ENCODE data around the gene SLC52A1.

SLC52A1 gene

GRCh38 chr17:5049314-5049841, 14.2 kb upstream of the SLC52A1 start:
- Histone ChIP-seq H3K27ac (ENCODE audit: low read depth, low read length) (0 out of 2 replicates have a peak overlapping the region, but pooled peaks have one; percentile 25), H3K9ac (ENCODE audit: low read depth, low read length) (no peak overlapping the region), H3K36me3 (ENCODE audit: insufficient read depth, low read length) (no peaks in the 10 kb centered on the region), H3K4me3 (ENCODE audit: low read length) (no peak overlapping the region), H3K9me3 (ENCODE audit: insufficient read depth, low read depth, low read length) (no peaks in the 10 kb centered on the region), H3K4me1 (ENCODE audit: insufficient read depth, low read length) (no peaks in the 10 kb centered on the region), H3K27me3 (ENCODE audit: insufficient read depth, low read length) (no peaks in the 10 kb centered on the region)
- WGBS: 89% methylated on average over 5 of the region's 5 CpGs

GRCh38 chr17:5047446-5047845, 12.2 kb upstream of the SLC52A1 start:
- H3K4me3 ChIP-seq (ENCODE audit: low read length): no peak overlapping the region
- no peaks in the 10 kb centered on the region for H3K4me1 ChIP-seq (ENCODE audit: insufficient read depth, low read length)
- no peaks in the 10 kb centered on the region for H3K27me3 ChIP-seq (ENCODE audit: insufficient read depth, low read length)
- no peak overlapping the region for H3K9ac ChIP-seq (ENCODE audit: low read depth, low read length)
- H3K36me3 ChIP-seq (ENCODE audit: insufficient read depth, low read length): no peaks in the 10 kb centered on the region
- no peaks in the 10 kb centered on the region for H3K9me3 ChIP-seq (ENCODE audit: insufficient read depth, low read depth, low read length)
- WGBS: 94% methylated on average over 2 of the region's 2 CpGs
- no peak overlapping the region for H3K27ac ChIP-seq (ENCODE audit: low read depth, low read length)

- H3K9me3 ChIP-seq (ENCODE audit: insufficient read depth, low read depth, low read length): no peaks in the 10 kb centered on the region
- H3K27ac ChIP-seq (ENCODE audit: low read depth, low read length): no peak overlapping the region
- H3K36me3 ChIP-seq (ENCODE audit: insufficient read depth, low read length): no peaks in the 10 kb centered on the region
- no peak overlapping the region for H3K9ac ChIP-seq (ENCODE audit: low read depth, low read length)
- H3K27me3 ChIP-seq (ENCODE audit: insufficient read depth, low read length): no peaks in the 10 kb centered on the region
- H3K4me1 ChIP-seq (ENCODE audit: insufficient read depth, low read length): no peaks in the 10 kb centered on the region
- H3K4me3 ChIP-seq (ENCODE audit: low read length): no peak overlapping the region
- WGBS: 95% methylated on average over 5 of the region's 6 CpGs
Observed at GRCh38 chr17:5045496-5045895, 10.3 kb upstream of the SLC52A1 start.

GRCh38 chr17:5044630-5045029, 9.4 kb upstream of the SLC52A1 start:
- H3K4me1 ChIP-seq (ENCODE audit: insufficient read depth, low read length): no peaks in the 10 kb centered on the region
- no peak overlapping the region for H3K27ac ChIP-seq (ENCODE audit: low read depth, low read length)
- 95% methylated on average over 5 of the region's 5 CpGs for WGBS
- H3K27me3 ChIP-seq (ENCODE audit: insufficient read depth, low read length): no peaks in the 10 kb centered on the region
- no peak overlapping the region for H3K9ac ChIP-seq (ENCODE audit: low read depth, low read length)
- no peaks in the 10 kb centered on the region for H3K36me3 ChIP-seq (ENCODE audit: insufficient read depth, low read length)
- no peaks in the 10 kb centered on the region for H3K9me3 ChIP-seq (ENCODE audit: insufficient read depth, low read depth, low read length)
- H3K4me3 ChIP-seq (ENCODE audit: low read length): no peak overlapping the region

GRCh38 chr17:5043524-5043923, 8.3 kb upstream of the SLC52A1 start:
- no peaks in the 10 kb centered on the region for H3K4me1 ChIP-seq (ENCODE audit: insufficient read depth, low read length)
- H3K36me3 ChIP-seq (ENCODE audit: insufficient read depth, low read length): no peaks in the 10 kb centered on the region
- WGBS: 93% methylated on average over 1 of the region's 1 CpG
- no peaks in the 10 kb centered on the region for H3K9me3 ChIP-seq (ENCODE audit: insufficient read depth, low read depth, low read length)
- no peaks in the 10 kb centered on the region for H3K27me3 ChIP-seq (ENCODE audit: insufficient read depth, low read length)
- H3K27ac ChIP-seq (ENCODE audit: low read depth, low read length): no peak overlapping the region
- no peak overlapping the region for H3K9ac ChIP-seq (ENCODE audit: low read depth, low read length)
- H3K4me3 ChIP-seq (ENCODE audit: low read length): no peak overlapping the region

- no peak overlapping the region for H3K9ac ChIP-seq (ENCODE audit: low read depth, low read length)
- WGBS: 94% methylated on average over 14 of the region's 15 CpGs
- no peaks in the 10 kb centered on the region for H3K36me3 ChIP-seq (ENCODE audit: insufficient read depth, low read length)
- H3K4me1 ChIP-seq (ENCODE audit: insufficient read depth, low read length): no peaks in the 10 kb centered on the region
- H3K9me3 ChIP-seq (ENCODE audit: insufficient read depth, low read depth, low read length): no peaks in the 10 kb centered on the region
- H3K27ac ChIP-seq (ENCODE audit: low read depth, low read length): no peak overlapping the region
- H3K4me3 ChIP-seq (ENCODE audit: low read length): no peak overlapping the region
- no peaks in the 10 kb centered on the region for H3K27me3 ChIP-seq (ENCODE audit: insufficient read depth, low read length)
Observed at GRCh38 chr17:5042157-5043022, 7.2 kb upstream of the SLC52A1 start.

- H3K36me3 ChIP-seq (ENCODE audit: insufficient read depth, low read length): no peaks in the 10 kb centered on the region
- H3K9me3 ChIP-seq (ENCODE audit: insufficient read depth, low read depth, low read length): no peaks in the 10 kb centered on the region
- no peak overlapping the region for H3K27ac ChIP-seq (ENCODE audit: low read depth, low read length)
- H3K4me1 ChIP-seq (ENCODE audit: insufficient read depth, low read length): no peaks in the 10 kb centered on the region
- H3K4me3 ChIP-seq (ENCODE audit: low read length): no peak overlapping the region
- WGBS: 92% methylated on average over 14 of the region's 14 CpGs
- H3K27me3 ChIP-seq (ENCODE audit: insufficient read depth, low read length): no peaks in the 10 kb centered on the region
- no peak overlapping the region for H3K9ac ChIP-seq (ENCODE audit: low read depth, low read length)
Observed at GRCh38 chr17:5034651-5035050, 575 bp downstream of the SLC52A1 start.

- Histone ChIP-seq H3K9ac (ENCODE audit: low read depth, low read length) (no peak overlapping the region), H3K4me3 (ENCODE audit: low read length) (no peak overlapping the region), H3K27ac (ENCODE audit: low read depth, low read length) (no peak overlapping the region), H3K27me3 (ENCODE audit: insufficient read depth, low read length) (no peaks in the 10 kb centered on the region), H3K4me1 (ENCODE audit: insufficient read depth, low read length) (no peaks in the 10 kb centered on the region), H3K36me3 (ENCODE audit: insufficient read depth, low read length) (no peaks in the 10 kb centered on the region), H3K9me3 (ENCODE audit: insufficient read depth, low read depth, low read length) (no peaks in the 10 kb centered on the region)
- 91% methylated on average over 5 of the region's 5 CpGs for WGBS
Observed at GRCh38 chr17:5034063-5034462, 1.2 kb downstream of the SLC52A1 start.

GRCh38 chr17:5033352-5034015, 1.7 kb downstream of the SLC52A1 start:
- H3K9ac ChIP-seq (ENCODE audit: low read depth, low read length): no peak overlapping the region
- WGBS: 91% methylated on average over 13 of the region's 13 CpGs

GRCh38 chr17:5032865-5033264, 2.4 kb downstream of the SLC52A1 start:
- Histone ChIP-seq H3K36me3 (ENCODE audit: insufficient read depth, low read length) (no peaks in the 10 kb centered on the region), H3K27me3 (ENCODE audit: insufficient read depth, low read length) (no peaks in the 10 kb centered on the region), H3K9ac (ENCODE audit: low read depth, low read length) (no peak overlapping the region), H3K4me3 (ENCODE audit: low read length) (no peak overlapping the region), H3K4me1 (ENCODE audit: insufficient read depth, low read length) (no peaks in the 10 kb centered on the region), H3K27ac (ENCODE audit: low read depth, low read length) (no peak overlapping the region), H3K9me3 (ENCODE audit: insufficient read depth, low read depth, low read length) (no peaks in the 10 kb centered on the region)
- WGBS: 87% methylated on average over 6 of the region's 6 CpGs

More at GRCh38 chr17:5033352-5034015, 1.7 kb downstream of the SLC52A1 start:
- Histone ChIP-seq H3K4me3 (ENCODE audit: low read length) (no peak overlapping the region), H3K9me3 (ENCODE audit: insufficient read depth, low read depth, low read length) (no peaks in the 10 kb centered on the region), H3K4me1 (ENCODE audit: insufficient read depth, low read length) (no peaks in the 10 kb centered on the region), H3K27ac (ENCODE audit: low read depth, low read length) (no peak overlapping the region), H3K36me3 (ENCODE audit: insufficient read depth, low read length) (no peaks in the 10 kb centered on the region), H3K27me3 (ENCODE audit: insufficient read depth, low read length) (no peaks in the 10 kb centered on the region)

GRCh38 chr17:5031365-5032082, 3.7 kb downstream of the SLC52A1 start:
- Histone ChIP-seq H3K4me3 (ENCODE audit: low read length) (peak overlapping the region; percentile 47), H3K27me3 (ENCODE audit: insufficient read depth, low read length) (no peaks in the 10 kb centered on the region), H3K27ac (ENCODE audit: low read depth, low read length) (no peak overlapping the region), H3K9me3 (ENCODE audit: insufficient read depth, low read depth, low read length) (no peaks in the 10 kb centered on the region), H3K36me3 (ENCODE audit: insufficient read depth, low read length) (no peaks in the 10 kb centered on the region), H3K9ac (ENCODE audit: low read depth, low read length) (no peak overlapping the region), H3K4me1 (ENCODE audit: insufficient read depth, low read length) (no peaks in the 10 kb centered on the region)
- WGBS: 8% methylated on average over 36 of the region's 48 CpGs
